ACC112 (cell line): ENCODE data around the gene NCOR1.

ENCODE experiments used
- H2AFZ ChIP-seq: fragments of 200-600 bp; sonication (generic); one replicate; pipeline ENCODE4 v1.6.0; 2017; ENCODE audit warnings: antibody characterized with exemption, low read length; ENCODE audit not compliant: unreplicated experiment
- H3K27ac ChIP-seq: fragments of 200-600 bp; sonication (generic); 2 replicates; pipeline ENCODE4 v1.5.1; 2014; ENCODE audit warnings: low read depth, mild to moderate bottlenecking, antibody characterized with exemption, low read length, moderate library complexity
- H3K27me3 ChIP-seq: fragments of 200-600 bp; sonication (generic); 2 replicates; pipeline ENCODE4 v1.6.1; 2014; ENCODE audit warnings: mild to moderate bottlenecking, antibody characterized with exemption, low read length, moderate library complexity, mixed read lengths; ENCODE audit not compliant: insufficient read depth
- H3K36me3 ChIP-seq: fragments of 200-600 bp; sonication (generic); 2 replicates; pipeline ENCODE4 v1.6.1; 2016; ENCODE audit warnings: mild to moderate bottlenecking, antibody characterized with exemption, low read length, moderate library complexity, mixed read lengths; ENCODE audit not compliant: insufficient read depth
- H3K4me1 ChIP-seq: fragments of 200-600 bp; sonication (generic); one replicate; pipeline ENCODE4 v1.6.1; 2016; ENCODE audit warnings: low read length, mixed read lengths; ENCODE audit not compliant: insufficient read depth, unreplicated experiment, control insufficient read depth
- H3K4me3 ChIP-seq: fragments of 200-600 bp; sonication (generic); 2 replicates; pipeline ENCODE4 v1.5.1; 2014; ENCODE audit warnings: mild to moderate bottlenecking, low read depth, low read length
- H3K79me2 ChIP-seq: fragments of 200-600 bp; sonication (generic); one replicate; pipeline ENCODE4 v1.6.0; 2016; ENCODE audit warnings: low read length; ENCODE audit not compliant: control insufficient read depth, unreplicated experiment, insufficient read depth

The NCOR1 gene

DNA sequence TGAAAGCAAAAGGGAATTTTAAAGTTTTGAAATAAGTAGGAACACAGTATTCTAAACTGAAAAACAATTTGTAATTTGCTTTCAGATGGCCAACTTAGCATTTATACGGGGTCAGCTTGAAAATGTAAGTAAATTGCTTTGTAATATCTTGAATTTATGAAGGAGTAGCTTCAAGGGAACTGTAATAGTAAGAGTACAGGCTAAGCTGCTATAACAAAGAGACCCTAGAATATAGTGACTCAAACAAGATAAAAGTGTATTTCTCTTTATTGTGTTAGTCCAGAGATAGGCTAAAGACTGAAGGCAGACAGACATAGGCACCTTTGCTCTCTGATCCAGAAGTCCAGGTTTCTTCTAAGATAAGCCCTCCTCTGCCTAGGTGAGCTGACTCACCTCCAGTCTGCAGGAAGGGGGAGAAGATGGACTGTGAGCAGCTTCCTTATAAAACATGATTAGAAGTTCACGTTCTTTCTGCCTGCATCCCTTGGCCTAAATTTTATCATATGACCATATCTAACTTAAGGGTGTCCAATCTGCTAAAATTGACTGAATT lies 212.6 kb downstream of the NCOR1 start:
- Histone ChIP-seq H3K27me3 (no peaks in the 10 kb centered on the region), H3K36me3 (peaks cover 47% of the 10 kb centered on the region), H3K79me2 (peaks cover 34% of the 10 kb centered on the region)

DNA sequence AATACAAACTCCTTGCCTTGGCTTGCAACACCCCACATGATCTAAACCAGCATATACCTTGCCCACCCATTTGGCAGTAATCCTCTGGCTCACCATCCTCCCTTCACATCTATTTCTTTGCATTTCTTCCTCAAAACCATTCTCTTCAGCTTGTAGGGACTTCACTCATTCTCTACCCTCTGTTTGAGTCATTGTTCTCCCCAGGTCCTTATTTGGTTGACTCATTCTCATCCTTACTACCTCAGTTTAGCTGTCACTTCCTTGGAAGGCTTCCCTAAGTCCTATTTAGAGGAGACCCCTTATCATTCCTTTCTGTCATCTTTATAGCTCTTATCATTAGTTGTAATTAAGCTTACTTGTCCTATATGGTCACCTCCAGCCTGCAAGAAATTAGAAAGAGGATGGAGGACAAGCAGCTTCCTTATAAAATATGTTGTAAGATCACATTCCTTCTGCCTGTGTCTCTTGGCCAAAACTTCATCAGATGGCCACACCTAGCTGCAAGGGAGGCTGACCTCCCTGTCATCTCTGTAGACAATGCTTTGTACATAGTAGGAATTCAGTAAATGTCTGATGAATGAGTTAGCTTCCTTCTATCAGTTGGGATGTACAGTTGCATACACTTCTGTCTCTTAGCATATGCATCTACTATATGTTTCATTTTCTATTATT lies 214.0 kb downstream of the NCOR1 start:
- Histone ChIP-seq H3K27me3 (no peaks in the 10 kb centered on the region), H3K79me2 (peaks cover 34% of the 10 kb centered on the region), H2AFZ (no peak overlapping the region), H3K4me1 (peaks cover 14% of the 10 kb centered on the region), H3K36me3 (peaks cover 43% of the 10 kb centered on the region), H3K27ac (no peak overlapping the region), H3K4me3 (peak overlapping the region; percentile 98)

More for the DNA sequence above, 212.6 kb downstream of the NCOR1 start:
- no peak overlapping the region for H3K27ac ChIP-seq
- no peak overlapping the region for H2AFZ ChIP-seq
- H3K4me1 ChIP-seq = peaks cover 14% of the 10 kb centered on the region
- H3K4me3 ChIP-seq = no peak overlapping the region

DNA sequence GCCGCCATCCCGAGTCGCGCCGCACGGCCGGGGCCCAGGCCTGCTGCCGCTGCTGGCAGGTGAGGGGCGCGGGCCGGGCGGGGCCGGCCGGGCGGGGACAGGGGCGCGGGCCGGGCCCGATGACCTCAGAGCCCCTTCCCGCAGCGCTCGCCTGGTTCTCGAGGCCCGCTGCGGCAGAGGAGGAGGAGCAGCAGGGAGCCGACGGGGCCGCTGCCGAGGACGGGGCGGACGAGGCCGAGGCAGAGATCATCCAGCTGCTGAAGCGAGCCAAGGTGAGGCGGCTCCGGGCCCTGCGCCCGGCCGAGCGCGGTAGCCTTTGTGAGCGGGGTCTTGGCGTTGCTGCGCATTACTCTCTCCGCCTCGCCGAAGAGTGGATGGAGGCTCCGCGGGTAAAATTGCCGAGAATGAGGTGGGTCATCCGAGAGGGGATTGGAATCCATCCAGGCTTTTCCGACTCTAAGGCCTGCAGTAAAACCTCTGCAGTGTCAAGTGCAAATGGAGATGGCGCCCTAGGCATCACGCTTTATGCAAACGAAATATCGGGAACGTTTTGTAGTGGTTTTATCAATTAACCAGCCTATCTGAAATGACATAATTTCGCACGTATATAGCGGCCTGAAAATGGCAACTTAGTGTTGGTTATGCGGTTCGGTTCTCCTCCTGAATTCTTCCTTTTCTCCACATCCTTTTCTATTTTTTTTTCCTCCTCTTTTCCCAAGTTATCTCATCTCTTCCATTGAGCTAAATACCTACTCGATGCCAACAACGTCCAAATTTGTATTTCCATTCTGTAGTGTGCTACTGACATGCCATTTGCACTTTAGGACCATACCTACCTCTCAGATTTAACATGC lies 215.1 kb downstream of the NCOR1 start:
- peak overlapping the region; percentile 98 for H3K4me3 ChIP-seq
- H3K27ac ChIP-seq = peak overlapping the region; percentile 91
- peaks cover 34% of the 10 kb centered on the region for H3K79me2 ChIP-seq
- peak overlapping the region; percentile 61 for H2AFZ ChIP-seq
- H3K27me3 ChIP-seq = no peaks in the 10 kb centered on the region
- H3K36me3 ChIP-seq = peaks cover 38% of the 10 kb centered on the region
- H3K4me1 ChIP-seq = peaks cover 14% of the 10 kb centered on the region

DNA sequence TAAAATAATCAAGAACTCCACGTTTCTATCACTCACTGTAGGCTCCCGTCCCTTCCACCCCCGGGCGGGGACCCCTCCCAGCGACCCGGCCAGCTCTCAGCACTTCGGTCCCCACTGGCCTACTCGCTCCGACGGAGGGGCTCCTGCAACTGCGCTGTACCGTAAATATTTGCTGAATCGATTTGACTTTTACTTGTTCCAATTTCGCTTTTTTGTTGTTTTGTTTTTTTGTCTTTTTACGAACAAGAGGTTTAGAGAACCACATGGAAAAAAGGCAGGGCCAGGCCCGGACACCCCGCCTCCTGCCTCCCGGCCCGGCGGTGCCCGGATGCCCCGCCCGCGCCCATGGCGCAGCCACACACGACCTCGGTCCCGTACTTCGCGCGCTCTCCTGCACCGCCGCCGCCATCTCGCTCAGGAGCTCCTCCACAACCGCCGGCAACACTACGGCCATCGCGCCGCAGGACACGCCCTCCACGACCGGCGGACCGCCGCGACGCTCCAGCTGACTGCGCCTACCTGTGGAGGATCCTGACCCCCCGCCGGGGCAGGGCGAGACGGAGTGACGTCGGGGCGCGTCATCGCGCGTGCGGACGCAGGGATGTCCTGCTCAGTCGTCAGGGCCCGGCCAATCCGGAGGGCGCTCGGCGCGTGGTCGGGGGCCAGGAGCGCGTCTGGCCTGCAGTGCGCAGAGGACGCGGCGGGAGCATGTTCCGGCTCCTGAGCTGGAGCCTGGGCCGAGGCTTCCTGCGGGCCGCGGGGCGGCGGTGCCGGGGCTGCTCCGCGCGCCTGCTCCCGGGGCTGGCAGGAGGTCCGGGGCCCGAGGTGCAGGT lies 216.0 kb downstream of the NCOR1 start, which contains the start of the genes TTC19 and ZSWIM7:
Gene TTC19, plus strand, starts transcription at position 684 of the 833 bp plus-strand sequence. Its CDS starts 25 bp downstream, at position 709.
Gene ZSWIM7, minus strand, starts transcription at position 564 of the 833 bp plus-strand sequence. Its CDS starts 110 bp downstream, at position 454.
- Histone ChIP-seq H3K27me3 (no peaks in the 10 kb centered on the region), H3K36me3 (peaks cover 30% of the 10 kb centered on the region), H3K4me3 (peak within 1 kb of the TSS; percentile 98), H3K4me1 (peaks cover 14% of the 10 kb centered on the region), H2AFZ (peak within 1 kb of the TSS; percentile 68), H3K79me2 (peaks cover 37% of the 10 kb centered on the region), H3K27ac (peak within 1 kb of the TSS; percentile 91)

DNA sequence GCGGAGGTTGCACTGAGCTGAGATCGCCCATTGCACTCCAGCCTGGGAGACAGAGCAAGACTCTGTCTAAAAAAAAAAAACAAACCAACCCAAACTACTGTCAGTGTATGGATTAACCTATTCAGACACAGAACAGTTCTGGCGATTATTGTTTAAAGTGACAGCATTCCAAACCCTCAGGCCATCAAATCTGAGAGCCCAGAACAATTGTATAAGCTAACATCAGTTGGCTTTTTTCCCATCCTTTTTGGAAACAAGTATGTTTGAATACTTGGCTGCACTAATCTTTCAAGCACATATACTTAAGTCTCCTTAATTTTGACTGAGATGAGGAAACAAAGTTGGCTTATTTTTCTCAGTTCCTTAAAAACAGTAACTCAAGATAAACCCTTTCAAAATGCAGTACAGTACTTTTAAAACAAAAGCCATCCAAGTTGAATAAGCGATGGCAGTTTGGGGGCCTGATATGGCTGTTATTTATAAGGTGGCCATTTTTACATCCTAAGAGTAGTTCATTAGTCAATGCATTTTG lies 217.2 kb downstream of the NCOR1 start:
- Histone ChIP-seq H3K27me3 (no peaks in the 10 kb centered on the region), H3K36me3 (peaks cover 20% of the 10 kb centered on the region), H3K4me1 (peaks cover 14% of the 10 kb centered on the region), H3K4me3 (peak overlapping the region; percentile 98), H3K79me2 (peaks cover 36% of the 10 kb centered on the region), H2AFZ (no peak overlapping the region), H3K27ac (peak overlapping the region; percentile 23)

DNA sequence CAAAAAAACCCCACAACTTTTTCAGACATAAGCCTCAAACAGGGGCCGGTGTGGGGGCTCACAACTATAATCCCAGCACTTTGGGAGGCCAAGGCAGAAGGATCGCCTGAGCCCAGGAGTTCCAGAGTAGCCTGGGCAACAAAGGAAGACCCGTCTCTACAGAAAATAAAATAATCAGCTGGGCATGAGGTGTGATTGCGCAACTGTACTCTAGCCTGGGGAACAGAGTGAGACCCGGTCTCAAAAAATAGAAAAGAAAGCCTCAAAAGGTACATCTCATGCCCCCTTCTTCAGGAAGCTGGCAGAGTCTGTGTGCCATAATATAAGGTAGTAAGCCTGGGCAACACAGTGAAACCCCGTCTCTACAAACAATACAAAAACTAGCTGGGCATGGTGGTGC lies 219.0 kb downstream of the NCOR1 start:
- Histone ChIP-seq H3K4me1 (peaks cover 11% of the 10 kb centered on the region), H3K27me3 (no peaks in the 10 kb centered on the region), H3K27ac (no peak overlapping the region), H3K36me3 (peaks cover 2% of the 10 kb centered on the region), H2AFZ (no peak overlapping the region), H3K4me3 (no peak overlapping the region), H3K79me2 (peaks cover 21% of the 10 kb centered on the region)

DNA sequence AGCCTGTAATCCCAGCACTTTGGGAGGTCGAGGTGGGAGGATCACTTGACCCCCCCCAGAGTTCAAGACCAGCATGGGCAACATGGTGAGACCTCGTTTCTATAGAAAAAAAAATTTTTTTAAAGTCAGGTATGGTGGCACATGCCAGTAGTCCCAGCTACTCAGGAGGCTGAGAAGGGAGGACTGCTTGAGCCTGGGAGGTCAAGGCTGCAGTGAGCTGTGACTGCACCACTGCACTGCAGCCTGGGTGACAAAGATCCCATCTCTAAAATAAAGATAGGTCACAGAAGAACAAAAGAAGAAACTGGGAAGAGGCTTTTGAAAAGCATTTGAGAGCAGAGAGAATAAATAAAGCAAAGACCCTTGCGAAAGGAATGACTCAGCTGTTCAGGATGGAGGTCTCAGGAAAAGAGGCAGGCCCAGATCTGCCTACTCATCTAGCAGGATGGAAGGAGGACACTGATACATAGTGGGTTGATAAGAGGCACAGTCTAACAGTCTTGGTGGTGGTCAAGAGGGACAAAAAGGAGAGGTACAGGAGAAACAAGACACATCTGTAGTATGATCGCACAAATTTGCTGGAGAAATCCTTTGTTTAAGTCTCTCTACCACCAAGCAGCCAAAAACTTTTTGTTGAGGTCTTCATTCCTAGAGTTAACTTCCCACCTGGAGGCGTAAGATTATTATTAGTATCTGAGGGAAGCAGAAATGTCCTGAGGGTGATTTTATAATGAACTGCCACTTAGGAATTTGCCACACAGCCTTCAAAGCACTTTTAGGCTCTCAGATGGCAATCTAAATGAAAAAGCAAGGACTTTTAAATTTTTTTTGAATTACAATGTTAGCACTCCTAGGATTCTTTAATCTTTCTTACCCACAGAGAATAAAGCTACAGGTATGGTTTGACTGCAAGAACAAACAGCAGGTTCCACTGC lies 233.4 kb downstream of the NCOR1 start:
- Histone ChIP-seq H3K27ac (peak overlapping the region; percentile 78), H2AFZ (no peak overlapping the region), H3K4me1 (peaks cover 24% of the 10 kb centered on the region), H3K27me3 (no peaks in the 10 kb centered on the region), H3K36me3 (0 out of 2 replicates have a peak, but pooled peaks cover 5% of the 10 kb centered on the region), H3K4me3 (no peak overlapping the region), H3K79me2 (no peaks in the 10 kb centered on the region)

DNA sequence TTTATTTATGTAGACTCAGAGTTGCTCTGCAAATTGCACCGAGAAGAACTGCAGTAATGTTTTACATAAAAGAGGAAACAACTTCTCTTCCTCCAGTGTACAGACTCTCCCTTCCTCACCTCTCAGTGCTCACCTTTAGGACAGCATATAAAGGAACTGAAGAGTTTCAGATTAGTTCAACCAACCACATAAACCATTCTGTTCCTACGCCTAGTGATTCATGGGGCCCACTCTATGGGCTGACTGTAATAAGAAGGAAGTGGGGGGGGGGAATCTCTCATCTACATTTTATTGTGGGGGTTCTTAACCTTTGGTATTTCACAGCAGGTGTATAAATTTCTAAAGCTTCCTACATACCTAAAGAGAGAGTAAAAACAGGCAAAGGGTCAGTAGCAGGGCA lies 234.1 kb downstream of the NCOR1 start:
- Histone ChIP-seq H3K79me2 (no peaks in the 10 kb centered on the region), H3K27ac (peak overlapping the region; percentile 78), H3K36me3 (0 out of 2 replicates have a peak, but pooled peaks cover 5% of the 10 kb centered on the region)

More for the DNA sequence above, 234.1 kb downstream of the NCOR1 start:
- Histone ChIP-seq H2AFZ (no peak overlapping the region), H3K4me3 (no peak overlapping the region), H3K4me1 (peaks cover 24% of the 10 kb centered on the region), H3K27me3 (no peaks in the 10 kb centered on the region)
